IMR-90 (cell line): ENCODE results near the gene MT1X. TPM values are rescaled to one million over a fixed set of nuclear protein-coding genes. Genes with fewer than 3 reads are reported as not detected.
A peak's percentile ranks its signal among the peaks of the same experiment; 100 is the strongest.

Experiments used
- ATAC-seq: fragments of 200-7000 bp; cut with Tn5 transposase; 2 replicates; pipeline ENCODE4 v1.9.1; 2020; ENCODE audit warnings: low read depth, mild to moderate bottlenecking, moderate library complexity
- BruUV-seq: library from RNA; stranded (reverse); fragments of 400-500 nt; replicated peaks from 2 replicates; lab custom pipeline; 2021; lab: Mats Ljungman, UMichigan
- CTCF ChIA-PET: fragments of 300-600 bp; formaldehyde crosslinking; extraction: SDS; loops from one replicate; lab custom pipeline; 2021; ENCODE audit warnings: antibody characterized with exemption; lab: Yijun Ruan, JAX
- POLR2A ChIA-PET: fragments of 300-600 bp; sonication (Branson Sonifier 250); formaldehyde crosslinking; loops from one replicate; lab custom pipeline; 2022; ENCODE audit warnings: antibody characterized with exemption; ENCODE audit not compliant: unreplicated experiment; lab: Charles Lee
- DNase-seq: peaks from one replicate; pipeline ENCODE4 v3.0.0; 2013
- H2AFZ ChIP-seq: replicated peaks from 2 replicates; pipeline ENCODE3; 2013; ENCODE audit warnings: low read length, mild to moderate bottlenecking; ENCODE audit not compliant: poor library complexity
- H2AK5ac ChIP-seq: 2 replicates; pipeline ENCODE4 v1.6.1; 2013; ENCODE audit warnings: low read depth, low read length, inconsistent platforms
- H2AK9ac ChIP-seq: replicated peaks from 2 replicates; pipeline ENCODE3; 2013; ENCODE audit warnings: mild to moderate bottlenecking, low read depth, low read length, moderate library complexity; ENCODE audit not compliant: poor library complexity
- H2BK120ac ChIP-seq: 2 replicates; pipeline ENCODE4 v1.6.1; 2013; ENCODE audit warnings: low read depth, low read length, inconsistent platforms
- H2BK15ac ChIP-seq: 3 replicates; pipeline ENCODE4 v1.6.1; 2013; ENCODE audit warnings: low read depth, low read length, inconsistent platforms
- H2BK20ac ChIP-seq: 2 replicates; pipeline ENCODE4 v1.6.1; 2013; ENCODE audit warnings: low read depth, mild to moderate bottlenecking, inconsistent platforms, low read length, moderate library complexity
- H2BK5ac ChIP-seq: 2 replicates; pipeline ENCODE4 v1.6.1; 2013; ENCODE audit warnings: mild to moderate bottlenecking, low read depth, low read length, inconsistent platforms; ENCODE audit not compliant: poor library complexity, severe bottlenecking
- H3K14ac ChIP-seq: replicated peaks from 2 replicates; pipeline ENCODE4 v1.6.1; 2013; ENCODE audit warnings: low read depth, low read length, inconsistent platforms
- H3K18ac ChIP-seq: 2 replicates; pipeline ENCODE4 v1.6.1; 2013; ENCODE audit warnings: low read depth, low read length, control low read depth
- H3K23ac ChIP-seq: 2 replicates; pipeline ENCODE4 v1.6.1; 2013; ENCODE audit warnings: low read depth, low read length, inconsistent platforms
- H3K27ac ChIP-seq: 2 replicates; pipeline ENCODE4 v1.5.1; 2013; ENCODE audit warnings: mild to moderate bottlenecking, control low read depth, low read length; ENCODE audit not compliant: insufficient read depth
- H3K27me3 ChIP-seq: 2 replicates; pipeline ENCODE4 v1.6.1; 2013; ENCODE audit warnings: low read length; ENCODE audit not compliant: control insufficient read depth, insufficient read depth
- H3K36me3 ChIP-seq: 2 replicates; pipeline ENCODE4 v1.6.1; 2013; ENCODE audit warnings: low read length, mixed read lengths; ENCODE audit not compliant: control insufficient read depth, insufficient read depth
- H3K4ac ChIP-seq: 2 replicates; pipeline ENCODE4 v1.6.1; 2013; ENCODE audit warnings: low read depth, low read length, inconsistent platforms
- H3K4me1 ChIP-seq: 2 replicates; pipeline ENCODE4 v1.6.1; 2013; ENCODE audit warnings: low read length, mixed read lengths; ENCODE audit not compliant: control insufficient read depth, insufficient read depth
- H3K4me2 ChIP-seq: 2 replicates; pipeline ENCODE4 v1.6.1; 2013; ENCODE audit warnings: low read depth, mild to moderate bottlenecking, control low read depth, low read length, moderate library complexity
- H3K4me3 ChIP-seq: 2 replicates; pipeline ENCODE4 v1.5.1; 2013; ENCODE audit warnings: low read depth, mild to moderate bottlenecking, control low read depth, low read length, moderate library complexity; ENCODE audit not compliant: insufficient read depth
- H3K56ac ChIP-seq: 2 replicates; pipeline ENCODE4 v1.6.1; 2013; ENCODE audit warnings: low read length, inconsistent platforms; ENCODE audit not compliant: insufficient read depth; ENCODE audit errors: extremely low read depth
- H3K79me1 ChIP-seq, 2 experiments: 2 replicates each; pipeline ENCODE4 v1.6.1; 2013; ENCODE audit warnings: low read length in 2 of 2, inconsistent platforms in 1 of 2, low read depth in 1 of 2
- H3K9ac ChIP-seq: 2 replicates; pipeline ENCODE4 v1.6.1; 2013; ENCODE audit warnings: low read depth, low read length, control low read depth
- H3K9me1 ChIP-seq: 2 replicates; pipeline ENCODE4 v1.6.1; 2013; ENCODE audit warnings: low read length, inconsistent platforms; ENCODE audit not compliant: insufficient read depth
- H3K9me3 ChIP-seq: 2 replicates; pipeline ENCODE4 v1.6.1; 2013; ENCODE audit warnings: low read length; ENCODE audit not compliant: control insufficient read depth, insufficient read depth
- H4K20me1 ChIP-seq: 2 replicates; pipeline ENCODE4 v1.6.1; 2013; ENCODE audit warnings: low read length, inconsistent platforms; ENCODE audit not compliant: insufficient read depth
- H4K5ac ChIP-seq: 2 replicates; pipeline ENCODE4 v1.6.1; 2013; ENCODE audit warnings: mild to moderate bottlenecking, low read depth, low read length, control low read depth
- H4K8ac ChIP-seq, 2 experiments: 2 replicates each; pipeline ENCODE4 v1.6.1; 2013; ENCODE audit warnings: low read depth in 2 of 2, low read length in 2 of 2, control low read depth in 1 of 2, inconsistent platforms in 1 of 2
- H4K91ac ChIP-seq: 2 replicates; pipeline ENCODE4 v1.6.1; 2013; ENCODE audit warnings: low read depth, low read length, inconsistent platforms; ENCODE audit not compliant: insufficient read depth
- BHLHE40 ChIP-seq: fragments of 150-350 bp; IDR thresholded peaks from 2 replicates; pipeline ENCODE4 v1.6.1; 2016; ENCODE audit warnings: mild to moderate bottlenecking, low read depth, low read length
- CEBPB ChIP-seq: IDR thresholded peaks from 2 replicates; pipeline ENCODE4 v1.6.1; 2012; ENCODE audit warnings: low read depth, low read length, improper control_type of control experiment
- CHD1 ChIP-seq: IDR thresholded peaks from 2 replicates; pipeline ENCODE4 v1.6.1; 2012; ENCODE audit warnings: low read depth, low read length, improper control_type of control experiment
- FOS ChIP-seq: fragments of 150-350 bp; IDR thresholded peaks from 2 replicates; pipeline ENCODE4 v1.6.1; 2016; ENCODE audit warnings: low read depth, low read length
- MAFK ChIP-seq: IDR thresholded peaks from 2 replicates; pipeline ENCODE4 v1.6.1; 2012; ENCODE audit warnings: low read depth, low read length, improper control_type of control experiment
- MAZ ChIP-seq: IDR thresholded peaks from 2 replicates; pipeline ENCODE4 v1.6.1; 2012; ENCODE audit warnings: low read depth, mild to moderate bottlenecking, low read length, improper control_type of control experiment, moderate library complexity, borderline replicate concordance
- MXI1 ChIP-seq: IDR thresholded peaks from 2 replicates; pipeline ENCODE4 v1.6.1; 2012; ENCODE audit warnings: low read depth, mild to moderate bottlenecking, low read length, moderate library complexity, borderline replicate concordance
- NFE2L2 ChIP-seq: fragments of 150-350 bp; IDR thresholded peaks from 2 replicates; pipeline ENCODE4 v1.6.1; 2016; ENCODE audit warnings: low read depth, mild to moderate bottlenecking, low read length
- POLR2A ChIP-seq: IDR thresholded peaks from 2 replicates; pipeline ENCODE4 v1.6.1; 2012; ENCODE audit warnings: mild to moderate bottlenecking, low read depth, low read length
- RFX5 ChIP-seq: IDR thresholded peaks from 2 replicates; pipeline ENCODE4 v1.8.0; 2012; ENCODE audit warnings: low read depth, mild to moderate bottlenecking, low read length, moderate library complexity
- SMC3 ChIP-seq: fragments of 150-350 bp; IDR thresholded peaks from 2 replicates; pipeline ENCODE4 v1.6.1; 2016; ENCODE audit warnings: low read depth, mild to moderate bottlenecking, antibody characterized with exemption, low read length, moderate library complexity
- WGBS, 2 experiments: methylation state at CpG; one replicate each; pipeline versions ENCODE4 v1.1.5 to v1.1.7; 2013; ENCODE audit warnings: missing lambda C conversion rate in 2 of 2; ENCODE audit not compliant: insufficient read length in 1 of 2; ENCODE audit errors: extremely low coverage in 2 of 2; 5-methylcytosine and 5-hydroxymethylcytosine counted together
- dilution Hi-C: fragments of 300-500 bp; cut with HindIII; formaldehyde crosslinking; loops from one replicate; pipeline ENCODE4 v1.14.3; 2018; ENCODE audit warnings: low sequenced_read_pairs; ENCODE audit not compliant: unreplicated experiment
- in situ Hi-C: fragments of 300-500 bp; cut with MboI; formaldehyde crosslinking; loops from 3 replicates; pipeline ENCODE4 v1.14.3; 2019; ENCODE audit warnings: low sequenced_read_pairs, inconsistent platforms, mixed read lengths
- intact Hi-C: fragments of 100-400 bp; cut with micrococcal nuclease; formaldehyde crosslinking; loops from 2 replicates; pipeline ENCODE4 v1.10.0; 2022
- polyA plus RNA-seq, 3 experiments: library from polyadenylated mRNA; depleted of rRNA; stranded (reverse); fragments of >200 nt; gene quantifications; 2 replicates each; pipeline ENCODE4 v1.2.3, GENCODE V29; 2012; ENCODE audit warnings: low replicate concordance in 1 of 3
- total RNA-seq: library from RNA; depleted of rRNA; stranded (reverse); fragments of >200 nt; gene quantifications from 2 replicates; pipeline ENCODE4 v1.2.3, GENCODE V29; 2012
- TF ChIP-seq, protein P1 (sequence below): fragments of 150-350 bp; IDR thresholded peaks from 2 replicates; pipeline ENCODE4 v1.6.1; 2017; ENCODE audit warnings: mild to moderate bottlenecking, antibody characterized with exemption, low read length, low read depth
- TF ChIP-seq, protein P2 (sequence below): conservative IDR thresholded peaks from 2 replicates; pipeline ENCODE4 v1.5.1; 2012; ENCODE audit warnings: mild to moderate bottlenecking, low read depth, low read length, improper control_type of control experiment
- TF ChIP-seq, protein P3 (sequence below): fragments of 150-350 bp; IDR thresholded peaks from 2 replicates; pipeline ENCODE4 v1.6.1; 2016; ENCODE audit warnings: low read depth, mild to moderate bottlenecking, low read length, moderate library complexity, borderline replicate concordance

The MT1X gene
- total and polyA plus RNA-seq, 2 of the 4 experiments (the other 2 are of a cell fraction) = 5.6 to 170 TPM

DNA sequence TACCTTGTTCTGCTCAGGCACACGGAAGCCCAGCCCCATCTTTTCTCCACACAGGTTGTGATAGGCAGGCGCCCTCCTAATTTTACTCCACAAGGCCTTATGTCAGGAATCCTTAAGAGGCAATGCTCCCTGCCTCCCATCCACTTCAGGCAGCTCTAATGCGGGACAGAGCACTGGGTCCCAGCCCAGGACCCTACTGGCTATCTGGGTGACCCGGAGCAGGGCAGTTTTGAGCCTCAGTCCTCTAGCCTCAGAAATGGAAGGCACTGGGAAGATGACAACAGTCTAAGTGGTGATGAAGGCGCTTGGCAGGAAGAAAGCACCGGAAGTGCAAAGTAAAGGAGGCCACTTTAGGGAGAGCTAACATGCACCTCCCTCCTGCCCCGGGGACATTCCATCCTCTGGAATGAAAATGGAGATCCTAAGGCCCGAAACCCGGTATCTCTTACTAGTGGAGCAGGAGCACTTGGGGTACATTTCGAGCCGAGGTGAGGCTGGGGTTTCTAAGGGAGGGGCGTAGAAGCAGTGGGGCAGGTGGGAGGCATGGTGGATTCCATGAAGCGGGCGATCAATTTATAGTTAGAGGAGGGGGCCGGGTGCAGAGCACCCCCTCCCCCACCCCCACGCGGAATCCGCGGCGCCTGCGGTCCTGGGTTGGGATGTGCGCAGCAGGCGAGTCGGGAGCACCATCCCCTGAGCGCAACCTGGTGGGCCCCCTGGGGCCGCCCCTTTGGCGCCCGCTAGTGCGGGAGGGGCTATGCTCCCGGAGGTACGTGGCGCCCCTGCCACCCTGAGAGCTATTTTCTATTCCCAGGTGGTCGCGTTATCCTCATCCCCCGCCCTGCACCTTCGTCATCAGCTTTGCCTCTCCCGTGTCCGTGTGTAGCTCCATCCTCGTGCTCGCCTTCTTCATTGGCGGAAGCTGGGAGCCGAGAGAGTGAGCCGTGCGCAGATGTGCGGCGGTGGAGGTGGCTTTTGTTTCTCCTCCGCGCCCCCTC, 19.6 kb upstream of the MT1X start:
- dilution Hi-C loops = no loop called here
- Histone ChIP-seq H3K9ac (no peak overlapping the region), H4K8ac (no peak overlapping the region), H2AK9ac (no peak overlapping the region), H2BK15ac (no peak overlapping the region), H3K4me3 (no peak overlapping the region), H2BK5ac (no peak overlapping the region), H3K27ac (no peak overlapping the region), H2BK120ac (no peak overlapping the region), H2AFZ (peak overlapping the region; percentile 24), H4K91ac (no peak overlapping the region), H3K56ac (no peak overlapping the region), H3K27me3 (peaks cover 92% of the 10 kb centered on the region), H4K5ac (no peak overlapping the region), H3K36me3 (no peaks in the 10 kb centered on the region), H3K4me2 (0 out of 2 replicates have a peak overlapping the region, but pooled peaks have one; percentile 33), H3K9me1 (peaks cover 3% of the 10 kb centered on the region; the same call in 1 of the 2 replicates), H3K79me1 (no peaks in the 10 kb centered on the region), H3K18ac (no peak overlapping the region), H4K20me1 (no peaks in the 10 kb centered on the region), H3K23ac (no peak overlapping the region; the same call in 1 of the 2 replicates), H3K4ac (no peak overlapping the region), H2AK5ac (no peak overlapping the region), H3K9me3 (no peaks in the 10 kb centered on the region), H3K4me1 (peaks cover 3% of the 10 kb centered on the region; the same call in 1 of the 2 replicates), H3K14ac (no peak overlapping the region), H2BK20ac (no peak overlapping the region)
- DNase-seq = no peak
- BruUV-seq = no TSS peak
- ChIA-PET CTCF (no interaction called here), POLR2A (no interaction called here)
- peak; percentile 24; the same call in 1 of the 2 replicates for ATAC-seq
- 8% methylated on average over 12 of the region's 48 CpGs; no CpG with 5 or more reads in 1 of the 2 experiments for WGBS, 2 experiments
- intact Hi-C loops = loop anchor here (2.0 kb wide), 1 partner anchor 26 kb away; no protein-coding TSS in a partner anchor
- in situ Hi-C loops = no loop called here
- TF ChIP-seq POLR2A (no peak), NFE2L2 (no peak), BHLHE40 (no peak), SMC3 (no peak), CHD1 (no peak), MXI1 (no peak), MAZ (no peak), FOS (no peak), RFX5 (no peak), MAFK (no peak), CEBPB (no peak)
- TF ChIP-seq, protein P1, sequence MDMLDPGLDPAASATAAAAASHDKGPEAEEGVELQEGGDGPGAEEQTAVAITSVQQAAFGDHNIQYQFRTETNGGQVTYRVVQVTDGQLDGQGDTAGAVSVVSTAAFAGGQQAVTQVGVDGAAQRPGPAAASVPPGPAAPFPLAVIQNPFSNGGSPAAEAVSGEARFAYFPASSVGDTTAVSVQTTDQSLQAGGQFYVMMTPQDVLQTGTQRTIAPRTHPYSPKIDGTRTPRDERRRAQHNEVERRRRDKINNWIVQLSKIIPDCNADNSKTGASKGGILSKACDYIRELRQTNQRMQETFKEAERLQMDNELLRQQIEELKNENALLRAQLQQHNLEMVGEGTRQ = no peak
- TF ChIP-seq, protein P2, sequence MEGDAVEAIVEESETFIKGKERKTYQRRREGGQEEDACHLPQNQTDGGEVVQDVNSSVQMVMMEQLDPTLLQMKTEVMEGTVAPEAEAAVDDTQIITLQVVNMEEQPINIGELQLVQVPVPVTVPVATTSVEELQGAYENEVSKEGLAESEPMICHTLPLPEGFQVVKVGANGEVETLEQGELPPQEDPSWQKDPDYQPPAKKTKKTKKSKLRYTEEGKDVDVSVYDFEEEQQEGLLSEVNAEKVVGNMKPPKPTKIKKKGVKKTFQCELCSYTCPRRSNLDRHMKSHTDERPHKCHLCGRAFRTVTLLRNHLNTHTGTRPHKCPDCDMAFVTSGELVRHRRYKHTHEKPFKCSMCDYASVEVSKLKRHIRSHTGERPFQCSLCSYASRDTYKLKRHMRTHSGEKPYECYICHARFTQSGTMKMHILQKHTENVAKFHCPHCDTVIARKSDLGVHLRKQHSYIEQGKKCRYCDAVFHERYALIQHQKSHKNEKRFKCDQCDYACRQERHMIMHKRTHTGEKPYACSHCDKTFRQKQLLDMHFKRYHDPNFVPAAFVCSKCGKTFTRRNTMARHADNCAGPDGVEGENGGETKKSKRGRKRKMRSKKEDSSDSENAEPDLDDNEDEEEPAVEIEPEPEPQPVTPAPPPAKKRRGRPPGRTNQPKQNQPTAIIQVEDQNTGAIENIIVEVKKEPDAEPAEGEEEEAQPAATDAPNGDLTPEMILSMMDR = no peak
- TF ChIP-seq, protein P3, sequence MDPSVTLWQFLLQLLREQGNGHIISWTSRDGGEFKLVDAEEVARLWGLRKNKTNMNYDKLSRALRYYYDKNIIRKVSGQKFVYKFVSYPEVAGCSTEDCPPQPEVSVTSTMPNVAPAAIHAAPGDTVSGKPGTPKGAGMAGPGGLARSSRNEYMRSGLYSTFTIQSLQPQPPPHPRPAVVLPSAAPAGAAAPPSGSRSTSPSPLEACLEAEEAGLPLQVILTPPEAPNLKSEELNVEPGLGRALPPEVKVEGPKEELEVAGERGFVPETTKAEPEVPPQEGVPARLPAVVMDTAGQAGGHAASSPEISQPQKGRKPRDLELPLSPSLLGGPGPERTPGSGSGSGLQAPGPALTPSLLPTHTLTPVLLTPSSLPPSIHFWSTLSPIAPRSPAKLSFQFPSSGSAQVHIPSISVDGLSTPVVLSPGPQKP = no peak
